Uterus (tissue), 4 donors: ENCODE results near the gene STARD8. TPM values are rescaled to one million over a fixed set of nuclear protein-coding genes. Genes with fewer than 3 reads are reported as not detected.

ENCODE experiments used
- DNase-seq, 2 donors: peaks; one replicate each; pipeline ENCODE4 v3.0.0-alpha.2; 2019 to 2020
- H3K27ac ChIP-seq, 2 donors: fragments of 200-600 bp; sonication (generic); 1 replicate in 1 of 2; 2 replicates in 1 of 2; pipeline ENCODE4 v1.5.1; 2016 to 2018
- H3K27me3 ChIP-seq, 2 donors: fragments of 200-600 bp; sonication (generic); one replicate each; pipeline ENCODE4 v1.5.1; 2018 to 2019; ENCODE audit warnings: control low read depth in 1 of 2
- H3K36me3 ChIP-seq, 2 donors: fragments of 200-600 bp; sonication (generic); one replicate each; pipeline ENCODE4 v1.5.1; 2019; ENCODE audit warnings: control low read depth in 1 of 2
- H3K4me1 ChIP-seq, 2 donors: fragments of 200-600 bp; sonication (generic); one replicate each; pipeline ENCODE4 v1.5.1; 2018 to 2019; ENCODE audit warnings: control low read depth in 1 of 2
- H3K4me3 ChIP-seq, 2 donors: fragments of 200-600 bp; sonication (generic); 1 replicate in 1 of 2; 2 replicates in 1 of 2; pipeline ENCODE4 v1.5.1; 2018 to 2019; ENCODE audit warnings: mild to moderate bottlenecking in 1 of 2
- H3K9me3 ChIP-seq, 2 donors: fragments of 200-600 bp; sonication (generic); one replicate each; pipeline ENCODE4 v1.5.1; 2019; ENCODE audit warnings: control low read depth in 1 of 2
- POLR2A ChIP-seq, 2 donors: fragments of 450-650 bp; IDR thresholded peaks; one replicate each; pipeline ENCODE4 v1.6.1; 2016; ENCODE audit warnings: antibody characterized with exemption in 2 of 2, mild to moderate bottlenecking in 1 of 2, moderate library complexity in 1 of 2
- intact Hi-C: fragments of 100-400 bp; cut with DNase I; formaldehyde crosslinking; loops from one replicate; pipeline ENCODE4 v1.15.1; 2023; ENCODE audit warnings: low total_unique reads
- total RNA-seq, 4 donors: library from RNA; depleted of rRNA in 3 of 4; stranded (reverse); fragments of >200 nt in 3 of 4; gene quantifications; one replicate each; pipeline versions ENCODE4 v1.1.0 to v1.2.4, GENCODE V29; 2014 to 2023
- TF ChIP-seq, protein P1 (sequence below), 4 experiments: fragments of 200-600 bp in 2 of 4; fragments of 450-650 bp in 2 of 4; sonication (generic) in 2 of 4; IDR thresholded peaks; one replicate each; pipeline ENCODE4 v1.5.1; 2016 to 2019; ENCODE audit warnings: antibody characterized with exemption in 4 of 4, mild to moderate bottlenecking in 2 of 4, moderate library complexity in 1 of 4
- donor health status: DM: yes; HTN: yes; CAD: no.

STARD8 gene
- total RNA-seq, 4 donors from 2014 or later: 10.9 to 25.4 (median 17.2) TPM

DNA sequence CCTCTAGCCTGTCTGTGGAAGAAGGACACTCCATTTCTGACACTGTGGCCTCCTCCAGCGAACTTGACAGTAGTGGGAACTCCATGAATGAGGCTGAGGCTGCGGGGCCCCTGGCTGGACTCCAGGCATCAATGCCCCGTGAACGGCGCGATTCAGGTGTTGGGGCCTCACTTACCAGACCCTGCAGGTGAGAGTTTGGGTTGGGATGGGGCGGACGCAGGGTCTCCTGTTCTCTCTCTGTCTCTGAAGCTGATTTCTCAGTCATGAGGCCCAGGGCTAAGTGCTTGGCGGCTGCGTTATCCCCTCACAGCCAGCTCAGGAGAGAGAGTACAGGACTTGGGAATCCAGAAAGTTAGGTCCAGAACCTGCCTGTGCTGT lies 71.0 kb downstream of the STARD8 start:
- H3K36me3 ChIP-seq: no peaks in the 10 kb centered on the region
- TF ChIP-seq, protein P1, sequence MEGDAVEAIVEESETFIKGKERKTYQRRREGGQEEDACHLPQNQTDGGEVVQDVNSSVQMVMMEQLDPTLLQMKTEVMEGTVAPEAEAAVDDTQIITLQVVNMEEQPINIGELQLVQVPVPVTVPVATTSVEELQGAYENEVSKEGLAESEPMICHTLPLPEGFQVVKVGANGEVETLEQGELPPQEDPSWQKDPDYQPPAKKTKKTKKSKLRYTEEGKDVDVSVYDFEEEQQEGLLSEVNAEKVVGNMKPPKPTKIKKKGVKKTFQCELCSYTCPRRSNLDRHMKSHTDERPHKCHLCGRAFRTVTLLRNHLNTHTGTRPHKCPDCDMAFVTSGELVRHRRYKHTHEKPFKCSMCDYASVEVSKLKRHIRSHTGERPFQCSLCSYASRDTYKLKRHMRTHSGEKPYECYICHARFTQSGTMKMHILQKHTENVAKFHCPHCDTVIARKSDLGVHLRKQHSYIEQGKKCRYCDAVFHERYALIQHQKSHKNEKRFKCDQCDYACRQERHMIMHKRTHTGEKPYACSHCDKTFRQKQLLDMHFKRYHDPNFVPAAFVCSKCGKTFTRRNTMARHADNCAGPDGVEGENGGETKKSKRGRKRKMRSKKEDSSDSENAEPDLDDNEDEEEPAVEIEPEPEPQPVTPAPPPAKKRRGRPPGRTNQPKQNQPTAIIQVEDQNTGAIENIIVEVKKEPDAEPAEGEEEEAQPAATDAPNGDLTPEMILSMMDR (IDR thresholded peaks at IDR 0.05): no peak
- no peak for TF ChIP-seq POLR2A (IDR thresholded peaks at IDR 0.05)
- no peaks in the 10 kb centered on the region for H3K9me3 ChIP-seq
- H3K4me3 ChIP-seq: no peak overlapping the region
- no peaks in the 10 kb centered on the region for H3K27me3 ChIP-seq
- no peak overlapping the region for H3K27ac ChIP-seq
- H3K4me1 ChIP-seq: no peaks in the 10 kb centered on the region
- DNase-seq: peak in 1 of 2 donors; percentile 9
- intact Hi-C loops: loop anchor here (10.0 kb wide), 1 partner anchor 524 kb away; no protein-coding TSS in a partner anchor

DNA sequence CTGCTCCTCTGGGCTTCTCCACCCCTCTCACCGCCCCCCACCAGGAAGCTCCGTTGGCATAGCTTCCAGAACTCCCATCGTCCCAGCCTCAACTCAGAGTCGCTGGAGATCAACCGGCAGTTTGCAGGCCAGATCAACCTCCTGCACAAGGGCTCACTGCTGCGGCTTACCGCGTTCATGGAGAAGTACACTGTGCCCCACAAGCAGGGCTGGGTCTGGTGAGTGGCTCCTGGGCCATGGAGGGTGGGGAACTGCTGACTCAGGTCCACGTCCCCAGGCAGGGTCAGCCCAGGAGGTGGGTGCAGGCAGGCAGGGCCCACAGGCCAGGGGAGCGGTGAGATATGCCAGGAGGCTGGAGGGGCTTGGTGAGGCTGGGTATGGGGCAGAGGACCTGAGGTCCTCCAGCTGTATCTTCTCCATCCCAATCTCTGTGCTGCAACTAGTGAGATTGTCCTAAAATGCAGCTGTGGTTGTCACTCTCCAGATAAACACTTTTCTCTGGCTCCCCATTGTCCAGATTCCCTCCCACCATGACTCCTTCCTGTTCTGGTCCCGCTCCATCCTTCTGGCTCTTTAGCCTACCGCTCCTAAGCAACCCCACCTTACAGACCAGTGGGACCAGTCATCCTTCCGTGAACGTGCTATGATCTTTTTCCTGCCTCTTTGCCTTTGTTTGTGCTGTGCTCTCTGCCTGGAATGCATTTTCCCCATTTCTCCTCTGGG lies 71.9 kb downstream of the STARD8 start:
- H3K27me3 ChIP-seq: no peaks in the 10 kb centered on the region
- no peaks in the 10 kb centered on the region for H3K9me3 ChIP-seq
- H3K4me3 ChIP-seq: no peak overlapping the region
- TF ChIP-seq, protein P1 (IDR thresholded peaks at IDR 0.05): no peak
- TF ChIP-seq POLR2A (IDR thresholded peaks at IDR 0.05): no peak
- intact Hi-C loops: loop anchor here (10.0 kb wide), 1 partner anchor 525 kb away; no protein-coding TSS in a partner anchor
- H3K4me1 ChIP-seq: no peaks in the 10 kb centered on the region
- H3K36me3 ChIP-seq: no peaks in the 10 kb centered on the region
- no peak overlapping the region for H3K27ac ChIP-seq
- DNase-seq: peak in 1 of 2 donors; percentile 1

DNA sequence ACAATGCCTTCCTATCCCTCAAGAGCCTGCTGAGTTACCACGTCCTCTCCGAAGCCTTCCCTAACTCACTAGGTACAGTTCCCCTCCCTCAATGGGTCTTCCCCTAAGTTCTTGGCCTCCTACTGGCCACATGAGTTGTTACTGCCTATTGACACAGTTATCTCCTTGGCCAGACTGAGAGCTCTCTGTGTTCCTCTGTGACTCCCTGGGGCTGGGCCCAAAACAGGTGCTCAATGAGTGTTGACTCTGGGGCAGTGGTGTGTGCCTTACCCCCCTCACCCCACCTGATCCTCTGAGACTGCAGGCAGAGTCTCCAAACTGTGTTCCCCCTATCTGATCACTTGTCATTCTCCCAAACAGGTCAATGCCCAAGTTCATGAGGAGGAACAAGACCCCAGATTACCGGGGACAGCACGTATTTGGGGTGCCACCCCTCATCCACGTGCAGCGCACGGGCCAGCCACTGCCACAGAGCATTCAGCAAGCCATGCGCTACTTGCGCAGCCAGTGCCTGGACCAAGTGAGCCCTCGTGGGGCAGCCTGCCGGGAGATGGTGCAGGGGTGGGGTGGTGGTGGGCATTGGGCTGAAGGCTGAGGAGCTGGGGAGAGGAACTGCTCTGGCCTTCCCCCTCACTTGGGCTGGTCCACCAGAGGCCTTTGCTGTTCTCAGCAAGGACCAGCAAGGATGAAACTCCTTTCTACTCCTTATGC lies 72.6 kb downstream of the STARD8 start:
- Histone ChIP-seq H3K27ac (no peak overlapping the region), H3K4me3 (no peak overlapping the region), H3K27me3 (no peaks in the 10 kb centered on the region), H3K9me3 (no peaks in the 10 kb centered on the region), H3K36me3 (no peaks in the 10 kb centered on the region), H3K4me1 (no peaks in the 10 kb centered on the region)
- peak in 1 of 2 donors; percentile 3 for DNase-seq
- intact Hi-C loops: loop anchor here (10.0 kb wide), 1 partner anchor 525 kb away; no protein-coding TSS in a partner anchor
- TF ChIP-seq, protein P1 (IDR thresholded peaks at IDR 0.05): peak in 1 of 4 experiments; percentile 3
- no peak for TF ChIP-seq POLR2A (IDR thresholded peaks at IDR 0.05)

DNA sequence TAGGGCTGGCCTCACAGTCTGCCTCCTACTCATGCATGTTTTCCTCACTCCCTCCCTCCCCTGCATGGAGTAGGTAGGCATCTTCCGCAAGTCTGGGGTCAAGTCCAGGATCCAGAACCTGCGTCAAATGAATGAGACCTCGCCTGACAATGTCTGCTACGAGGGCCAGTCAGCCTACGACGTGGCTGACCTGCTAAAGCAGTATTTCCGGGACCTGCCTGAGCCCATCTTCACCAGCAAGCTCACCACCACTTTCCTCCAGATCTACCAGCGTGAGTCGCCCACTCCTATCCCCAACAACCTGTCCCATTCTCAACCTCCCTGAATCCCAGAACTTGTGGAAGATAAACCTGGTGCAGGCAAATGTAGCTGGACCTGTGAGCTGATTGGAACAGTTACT lies 73.4 kb downstream of the STARD8 start:
- Histone ChIP-seq H3K36me3 (no peaks in the 10 kb centered on the region), H3K27ac (no peak overlapping the region), H3K4me1 (no peaks in the 10 kb centered on the region), H3K4me3 (no peak overlapping the region), H3K9me3 (no peaks in the 10 kb centered on the region), H3K27me3 (no peaks in the 10 kb centered on the region)
- no peak for TF ChIP-seq POLR2A (IDR thresholded peaks at IDR 0.05)
- TF ChIP-seq, protein P1 (IDR thresholded peaks at IDR 0.05): no peak
- no peak for DNase-seq
- intact Hi-C loops: no loop called here

DNA sequence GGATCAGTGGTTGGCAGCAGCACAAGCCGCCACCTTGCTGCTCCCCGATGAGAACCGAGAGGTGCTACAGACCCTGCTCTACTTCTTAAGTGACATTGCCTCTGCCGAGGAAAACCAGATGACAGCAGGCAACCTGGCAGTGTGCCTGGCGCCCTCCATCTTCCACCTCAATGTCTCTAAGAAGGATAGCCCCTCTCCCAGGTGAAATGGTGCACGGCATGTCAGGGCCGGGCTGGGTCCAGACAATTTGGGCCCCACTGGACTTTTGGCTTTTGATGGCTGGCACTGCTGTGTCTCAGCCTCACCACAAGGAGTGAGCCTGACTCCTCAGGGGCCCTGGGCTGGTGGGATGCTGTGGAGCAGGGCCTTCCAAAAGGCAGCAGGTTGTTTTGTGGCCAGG lies 74.1 kb downstream of the STARD8 start:
- Histone ChIP-seq H3K27me3 (no peaks in the 10 kb centered on the region), H3K4me3 (no peak overlapping the region), H3K4me1 (no peaks in the 10 kb centered on the region), H3K36me3 (no peaks in the 10 kb centered on the region), H3K9me3 (no peaks in the 10 kb centered on the region), H3K27ac (no peak overlapping the region)
- DNase-seq: peak in 1 of 2 donors; percentile 6
- TF ChIP-seq, protein P1 (IDR thresholded peaks at IDR 0.05): no peak
- TF ChIP-seq POLR2A (IDR thresholded peaks at IDR 0.05): no peak
- intact Hi-C loops: no loop called here
